ENCODE measurements around the gene SLC25A6. TPM values are rescaled to one million over a fixed set of nuclear protein-coding genes. Genes with fewer than 3 reads are reported as not detected.

SLC25A6 gene
- total RNA-seq, 1 experiment from 2014 or later, result 455 TPM

- no peaks in the 10 kb centered on the region for H3K27me3 ChIP-seq (replicated peaks; ENCODE audit: control insufficient read depth, insufficient read depth, low read length)
- no peaks in the 10 kb centered on the region for H3K4me1 ChIP-seq
- no peaks in the 10 kb centered on the region for H3K4me1 Mint-ChIP-seq (ENCODE audit: low read depth, unreplicated experiment)
- no peaks in the 10 kb centered on the region for H3K27me3 Mint-ChIP-seq (ENCODE audit: insufficient read depth, unreplicated experiment)
- no peak for TF ChIP-seq CTCF (IDR thresholded peaks at IDR 0.05; ENCODE audit: insufficient read depth in 1 of 2, low read depth in 1 of 2, low read length in 1 of 2, severe bottlenecking in 1 of 2, unreplicated experiment in 1 of 2)
- H3K36me3 ChIP-seq (ENCODE audit: control insufficient read depth, insufficient read depth, low read length), result no peaks in the 10 kb centered on the region; the same call in 1 of the 2 replicates
- DNase-seq, result no peak
- no peak overlapping the region for H3K4me3 Mint-ChIP-seq (ENCODE audit: unreplicated experiment)
- CTCF ChIA-PET, result no interaction called here
- H3K9me3 Mint-ChIP-seq (ENCODE audit: unreplicated experiment), result no peaks in the 10 kb centered on the region
- POLR2A ChIA-PET, result no interaction called here
- intact Hi-C loops (cut with micrococcal nuclease; ENCODE audit: unreplicated experiment), result no loop called here
- no peaks in the 10 kb centered on the region for H3K9me3 ChIP-seq
- no TSS peak for BruUV-seq (replicated peaks)
- H3K4me3 ChIP-seq (ENCODE audit: low read depth, low read length), result no peak overlapping the region
- peaks cover 4% of the 10 kb centered on the region for H3K36me3 Mint-ChIP-seq (ENCODE audit: insufficient read depth, unreplicated experiment)
- H3K27ac Mint-ChIP-seq (ENCODE audit: unreplicated experiment), result no peak overlapping the region
Observed at GRCh38 chrX:1401611-1402430, 9.9 kb upstream of the SLC25A6 start.

DNA sequence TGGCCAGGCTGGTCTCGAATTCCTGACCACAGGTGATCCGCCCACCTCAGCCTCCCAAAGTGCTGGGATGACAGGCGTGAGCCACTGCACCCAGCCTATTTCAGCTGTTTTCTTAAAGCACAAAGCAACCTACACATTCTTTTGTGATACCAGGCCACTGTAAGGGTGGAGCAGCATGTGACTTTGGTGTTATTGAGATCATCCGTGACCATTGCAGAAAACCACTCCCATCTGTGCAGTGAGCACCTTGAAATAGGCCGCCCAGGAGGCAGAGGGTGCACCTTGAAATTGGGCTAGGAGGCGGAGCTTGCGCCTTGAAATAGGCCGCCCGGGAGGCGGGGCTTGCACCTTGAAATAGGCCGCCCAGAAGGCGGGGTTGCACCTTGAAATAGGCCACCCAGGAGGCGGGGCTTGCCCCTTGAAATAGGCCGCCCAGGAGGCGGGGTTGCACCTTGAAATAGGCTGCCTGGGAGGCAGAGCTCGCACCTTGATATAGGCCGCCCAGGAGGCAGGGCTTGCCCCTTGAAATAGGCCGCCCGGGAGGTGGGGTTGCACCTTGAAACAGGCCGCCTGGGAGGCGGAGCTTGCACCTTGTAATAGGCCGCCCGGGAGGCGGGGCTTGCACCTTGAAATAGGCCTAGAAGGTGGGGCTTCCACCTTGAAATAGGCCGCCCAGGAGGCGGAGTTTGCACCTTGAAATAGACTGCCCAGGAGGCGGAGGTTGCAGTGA, 9.0 kb upstream of the SLC25A6 start:
- no peak for DNase-seq
- no peaks in the 10 kb centered on the region for H3K4me1 ChIP-seq
- no peaks in the 10 kb centered on the region for H3K27me3 Mint-ChIP-seq (ENCODE audit: insufficient read depth, unreplicated experiment)
- ChIA-PET POLR2A (no interaction called here), CTCF (no interaction called here)
- H3K27ac Mint-ChIP-seq (ENCODE audit: unreplicated experiment), result no peak overlapping the region
- H3K9me3 Mint-ChIP-seq (ENCODE audit: unreplicated experiment), result no peaks in the 10 kb centered on the region
- peaks cover 4% of the 10 kb centered on the region for H3K4me1 Mint-ChIP-seq (ENCODE audit: low read depth, unreplicated experiment)
- peaks cover 1% of the 10 kb centered on the region for H3K36me3 ChIP-seq (ENCODE audit: control insufficient read depth, insufficient read depth, low read length)
- no peak overlapping the region for H3K4me3 ChIP-seq (ENCODE audit: low read depth, low read length)
- H3K27me3 ChIP-seq (replicated peaks; ENCODE audit: control insufficient read depth, insufficient read depth, low read length), result no peaks in the 10 kb centered on the region
- no peak for TF ChIP-seq CTCF (IDR thresholded peaks at IDR 0.05; ENCODE audit: insufficient read depth in 1 of 2, low read depth in 1 of 2, low read length in 1 of 2, severe bottlenecking in 1 of 2, unreplicated experiment in 1 of 2)
- no peaks in the 10 kb centered on the region for H3K9me3 ChIP-seq
- intact Hi-C loops (cut with micrococcal nuclease; ENCODE audit: unreplicated experiment), result no loop called here
- BruUV-seq (replicated peaks), result no TSS peak
- peaks cover 13% of the 10 kb centered on the region for H3K36me3 Mint-ChIP-seq (ENCODE audit: insufficient read depth, unreplicated experiment)
- H3K4me3 Mint-ChIP-seq (ENCODE audit: unreplicated experiment), result no peak overlapping the region

DNA sequence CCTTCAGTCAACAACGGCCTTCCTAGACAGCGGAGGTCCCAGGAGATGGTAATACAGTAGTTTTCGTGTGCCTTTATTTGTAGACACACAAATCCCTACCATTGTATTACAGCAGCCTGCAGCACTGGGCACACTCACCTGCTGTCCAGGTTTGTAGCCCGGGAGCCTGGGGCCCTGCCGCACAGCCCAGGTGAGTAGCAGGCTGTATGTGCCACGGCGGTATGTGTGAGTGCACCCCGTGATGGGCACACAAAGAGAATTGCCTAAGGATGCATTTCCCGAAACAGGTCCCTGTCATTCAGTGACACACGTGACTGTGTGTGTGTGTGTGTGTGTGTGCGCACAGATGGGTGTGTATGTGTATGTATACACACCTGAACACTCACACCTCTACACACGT, 8.1 kb upstream of the SLC25A6 start:
- TF ChIP-seq CTCF (IDR thresholded peaks at IDR 0.05; ENCODE audit: insufficient read depth in 1 of 2, low read depth in 1 of 2, low read length in 1 of 2, severe bottlenecking in 1 of 2, unreplicated experiment in 1 of 2), result no peak
- no peak for DNase-seq
- Mint-ChIP-seq H3K27me3 (ENCODE audit: insufficient read depth, unreplicated experiment) (no peaks in the 10 kb centered on the region), H3K9me3 (ENCODE audit: unreplicated experiment) (no peaks in the 10 kb centered on the region), H3K4me3 (ENCODE audit: unreplicated experiment) (no peak overlapping the region), H3K27ac (ENCODE audit: unreplicated experiment) (no peak overlapping the region), H3K36me3 (ENCODE audit: insufficient read depth, unreplicated experiment) (peaks cover 21% of the 10 kb centered on the region), H3K4me1 (ENCODE audit: low read depth, unreplicated experiment) (peaks cover 6% of the 10 kb centered on the region)
- intact Hi-C loops (cut with micrococcal nuclease; ENCODE audit: unreplicated experiment), result no loop called here
- no peaks in the 10 kb centered on the region for H3K4me1 ChIP-seq
- peaks cover 1% of the 10 kb centered on the region for H3K36me3 ChIP-seq (ENCODE audit: control insufficient read depth, insufficient read depth, low read length)
- POLR2A ChIA-PET, result no interaction called here
- BruUV-seq (replicated peaks), result no TSS peak
- CTCF ChIA-PET, result no interaction called here
- H3K27me3 ChIP-seq (replicated peaks; ENCODE audit: control insufficient read depth, insufficient read depth, low read length), result no peaks in the 10 kb centered on the region
- no peaks in the 10 kb centered on the region for H3K9me3 ChIP-seq
- H3K4me3 ChIP-seq (ENCODE audit: low read depth, low read length), result no peak overlapping the region
